ENCODE data around the gene CAPN9.
"Not testable (repeated sequence)": the region's sequence is repeated elsewhere in the genome, so short reads cannot be mapped to it uniquely, and the experiment has no call there.

The CAPN9 gene

GRCh38 chr1:230749635-230750034 is 2.4 kb downstream of the CAPN9 start:
- no peak for DNase-seq

GRCh38 chr1:230750576-230750975 is 3.4 kb downstream of the CAPN9 start:
- DNase-seq, result no peak

- DNase-seq, result no peak
Observed at GRCh38 chr1:230750986-230751625, 3.9 kb downstream of the CAPN9 start.

- no peak for DNase-seq
Observed at GRCh38 chr1:230752407-230752806, 5.2 kb downstream of the CAPN9 start.

GRCh38 chr1:230753191-230753585 is 6.0 kb downstream of the CAPN9 start:
- no peak for DNase-seq

- DNase-seq, result peak in 1 of 5 experiments; percentile 47
Observed at GRCh38 chr1:230753586-230754251, 6.5 kb downstream of the CAPN9 start.

- DNase-seq, result no peak
Observed at GRCh38 chr1:230754796-230755195, 7.6 kb downstream of the CAPN9 start.

GRCh38 chr1:230757856-230758708 is 10.9 kb downstream of the CAPN9 start:
- DNase-seq, result no peak

GRCh38 chr1:230758709-230759368 is 11.7 kb downstream of the CAPN9 start:
- no peak for DNase-seq

GRCh38 chr1:230759369-230760065 is 12.3 kb downstream of the CAPN9 start:
- no peak for DNase-seq

GRCh38 chr1:230760360-230760827 is 13.2 kb downstream of the CAPN9 start:
- DNase-seq, result no peak

- no peak for DNase-seq
Observed at GRCh38 chr1:230761443-230762167, 14.4 kb downstream of the CAPN9 start.

- DNase-seq, result no peak
Observed at GRCh38 chr1:230763927-230764591, 16.9 kb downstream of the CAPN9 start.

- DNase-seq, result no peak
Observed at GRCh38 chr1:230766318-230766717, 19.1 kb downstream of the CAPN9 start.

GRCh38 chr1:230767859-230768612 is 20.8 kb downstream of the CAPN9 start:
- not testable (repeated sequence) for DNase-seq

GRCh38 chr1:230768903-230769570 is 21.8 kb downstream of the CAPN9 start:
- DNase-seq, result no peak

- DNase-seq, result no peak
Observed at GRCh38 chr1:230770317-230770716, 23.1 kb downstream of the CAPN9 start.

- DNase-seq, result no peak
Observed at GRCh38 chr1:230771773-230772354, 24.7 kb downstream of the CAPN9 start.

All from T-helper 2 cell (primary cell).